AG08395 (cell line): ENCODE results near the gene FBXW7.
A peak's percentile ranks its signal among the peaks of the same experiment; 100 is the strongest.

Source experiments
- DNase-seq: peaks from one replicate; pipeline ENCODE4 v3.0.0; 2012; ENCODE audit warnings: mixed read lengths, low spot score

The FBXW7 gene

DNA sequence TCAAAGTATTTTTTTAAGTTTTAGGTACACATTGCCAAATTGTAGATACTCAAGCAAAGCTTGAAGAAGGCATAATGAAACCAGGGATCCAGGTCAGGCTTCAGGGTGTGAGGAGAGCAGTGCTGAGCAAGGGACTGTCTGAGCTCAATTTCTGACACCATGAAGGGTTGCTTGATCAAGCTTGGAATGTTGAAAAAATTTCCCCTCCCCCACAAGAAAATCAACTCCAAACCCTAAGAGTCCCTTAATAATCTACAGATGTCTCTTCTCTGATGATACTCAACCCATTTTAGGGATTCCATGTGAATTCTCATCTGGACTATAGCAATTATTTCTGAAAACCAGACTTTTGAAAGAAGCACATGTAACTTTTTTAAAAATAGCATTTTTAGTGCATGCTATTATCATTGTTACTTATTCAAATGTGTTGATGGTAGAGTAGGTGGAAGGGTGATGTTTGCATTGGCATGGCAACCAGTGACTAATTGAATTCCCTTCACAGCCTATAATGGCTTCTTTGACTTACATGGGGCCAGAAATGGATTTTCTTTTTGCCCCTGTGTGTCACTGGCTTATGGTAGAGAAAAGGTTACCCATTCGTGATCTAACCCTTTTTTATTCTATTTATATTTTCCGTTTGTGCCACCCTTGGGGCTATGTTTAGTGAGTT is 252.0 kb downstream of the FBXW7 start:
- peak; percentile 52 for DNase-seq

DNA sequence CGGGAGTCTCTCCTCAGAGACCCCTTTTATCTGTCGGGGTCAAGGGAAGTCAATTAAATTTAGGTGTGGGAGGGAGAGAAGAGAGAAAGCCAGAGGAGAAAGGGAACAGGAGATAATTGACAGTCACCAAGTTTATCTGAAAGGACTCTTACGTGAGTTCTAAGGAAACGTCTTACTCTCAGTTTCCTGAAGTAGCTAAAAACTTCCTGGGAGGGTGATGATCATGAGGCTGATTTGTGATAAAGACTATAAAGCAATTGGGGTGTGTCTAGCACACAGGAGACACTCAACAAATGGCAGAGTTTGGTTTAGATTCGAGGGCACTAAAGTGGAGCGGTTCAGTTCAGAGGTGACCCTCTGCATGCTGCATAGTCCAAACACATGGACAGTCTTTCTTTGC is 254.1 kb downstream of the FBXW7 start:
- no peak for DNase-seq

GRCh38 chr4:152281211-152281610 is 254.7 kb downstream of the FBXW7 start:
- DNase-seq: no peak

- DNase-seq: no peak
Observed at GRCh38 chr4:152279234-152279566, 256.7 kb downstream of the FBXW7 start.

DNA sequence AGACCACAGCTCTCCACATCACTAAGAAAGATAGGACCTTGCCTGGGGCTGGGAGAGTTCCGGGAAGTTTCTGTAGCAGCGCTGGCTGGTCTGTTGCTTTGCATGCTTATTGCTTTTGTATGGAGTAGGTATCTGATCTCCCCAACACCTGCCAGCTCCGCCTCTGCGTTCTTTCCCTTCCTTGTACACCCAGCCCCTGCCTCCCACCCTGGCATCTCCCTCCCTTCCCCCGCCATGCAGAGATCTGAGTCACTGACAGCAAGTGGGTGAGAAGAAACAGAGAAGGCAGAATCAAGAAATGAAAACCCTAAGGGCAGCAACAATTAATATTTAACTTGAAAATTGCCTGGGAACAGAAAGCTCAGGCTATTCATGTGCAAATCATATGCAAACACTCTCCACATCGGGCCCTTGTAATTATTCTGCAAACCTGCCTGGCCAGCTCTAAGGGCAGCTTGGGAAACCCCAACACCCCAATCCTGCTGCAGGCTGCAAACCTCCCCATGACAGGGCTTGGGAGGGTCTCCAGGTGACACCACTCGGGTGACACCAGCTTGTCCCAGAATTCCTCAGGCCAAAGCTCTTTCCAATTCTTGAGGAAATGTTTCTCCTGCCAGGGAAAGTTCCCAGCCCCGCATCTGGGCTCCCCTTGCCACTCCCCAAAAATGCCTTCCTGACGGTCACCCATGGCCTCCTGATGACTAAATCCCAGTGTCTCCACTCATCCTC is 257.2 kb downstream of the FBXW7 start:
- no peak for DNase-seq

DNA sequence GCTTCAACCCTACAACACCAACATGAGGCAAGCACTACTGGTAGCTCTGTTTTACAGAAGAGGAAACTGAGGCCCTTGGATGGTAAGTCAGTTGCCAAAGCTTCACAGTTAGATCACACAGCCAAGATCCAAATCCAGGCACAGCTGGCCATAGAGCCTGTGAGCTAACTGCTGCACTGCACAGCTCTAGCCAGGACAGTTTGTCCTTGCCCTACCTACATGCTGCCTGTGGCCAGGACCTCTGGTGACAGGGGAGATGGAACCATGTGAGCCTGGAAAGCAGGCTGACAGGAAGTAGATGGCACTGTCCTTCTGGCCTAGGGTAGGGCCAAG is 257.8 kb downstream of the FBXW7 start:
- no peak for DNase-seq

- no peak for DNase-seq
Observed at GRCh38 chr4:152277333-152277732, 258.6 kb downstream of the FBXW7 start.

- DNase-seq: no peak
Observed at GRCh38 chr4:152273343-152273742, 262.5 kb downstream of the FBXW7 start.
